Transverse colon (tissue), 4 donors: ENCODE results near the gene UQCC2. TPM values are rescaled to one million over a fixed set of nuclear protein-coding genes. Genes with fewer than 3 reads are reported as not detected.

Experiments used
- DNase-seq: peaks from one replicate; pipeline ENCODE4 v3.0.0-alpha.2; 2019
- H3K27ac ChIP-seq, 4 donors: fragments of 200-600 bp; sonication (generic); 2 replicates each; pipeline ENCODE4 v1.5.1; 2016 to 2018; ENCODE audit warnings: inconsistent platforms in 4 of 4
- H3K27me3 ChIP-seq: fragments of 200-600 bp; sonication (generic); 2 replicates; pipeline ENCODE4 v1.5.1; 2017; ENCODE audit warnings: inconsistent platforms
- H3K36me3 ChIP-seq, 4 donors: fragments of 200-600 bp; sonication (generic); 2 replicates each; pipeline ENCODE4 v1.5.1; 2017 to 2019; ENCODE audit warnings: inconsistent platforms in 4 of 4
- H3K4me1 ChIP-seq, 4 donors: fragments of 200-600 bp; sonication (generic); 2 replicates each; pipeline ENCODE4 v1.5.1; 2017 to 2020; ENCODE audit warnings: inconsistent platforms in 4 of 4
- H3K4me3 ChIP-seq, 4 donors: fragments of 200-600 bp; sonication (generic); 1 replicate in 1 of 4; 2 replicates in 3 of 4; pipeline versions ENCODE4 v1.5.1 to v1.6.1; 2017 to 2019; ENCODE audit warnings: inconsistent platforms in 4 of 4
- H3K9me3 ChIP-seq, 2 donors: fragments of 200-600 bp; sonication (generic); 2 replicates each; pipeline ENCODE4 v1.5.1; 2017 to 2019; ENCODE audit warnings: inconsistent platforms in 2 of 2
- EP300 ChIP-seq: sonication (generic); formaldehyde crosslinking; IDR thresholded peaks from one replicate; pipeline ENCODE4 v1.6.1; 2017; ENCODE audit warnings: antibody characterized with exemption, low read depth
- POLR2A ChIP-seq: fragments of 450-650 bp; IDR thresholded peaks from one replicate; pipeline ENCODE4 v1.6.1; 2016; ENCODE audit warnings: antibody characterized with exemption, mild to moderate bottlenecking, moderate library complexity
- POLR2AphosphoS5 ChIP-seq, 3 donors: sonication (generic); formaldehyde crosslinking; IDR thresholded peaks; one replicate each; pipeline ENCODE4 v1.6.1; 2016; ENCODE audit warnings: antibody characterized with exemption in 3 of 3
- whole genome bisulfite sequencing, 2 donors: methylation state at CpG; one replicate each; pipeline ENCODE4 v1.1.5; 2018; ENCODE audit warnings: low coverage in 1 of 2; 5-methylcytosine and 5-hydroxymethylcytosine counted together
- in situ Hi-C, 4 donors: fragments of 200-750 bp; cut with MboI; loops; one replicate each; pipeline versions ENCODE4 v1.15.0 to v1.15.1; 2017; ENCODE audit warnings: low sequenced_read_pairs in 3 of 4, low pct_ligation_motif_present in 1 of 4, low pct_unique_long_range_greater_than_20kb in 1 of 4
- intact Hi-C: fragments of 100-400 bp; cut with DNase I; formaldehyde crosslinking; loops from one replicate; pipeline ENCODE4 v1.15.1; 2023; ENCODE audit warnings: low total_unique reads
- total RNA-seq, 4 donors: library from RNA; depleted of rRNA; stranded (reverse); fragments of >200 nt; gene quantifications; one replicate each; pipeline ENCODE4 v1.1.0, GENCODE V29; 2016
- TF ChIP-seq, protein P1 (sequence below), 5 experiments: fragments of 200-600 bp in 3 of 5; fragments of 450-650 bp in 2 of 5; sonication (generic) in 3 of 5; IDR thresholded peaks; 1 replicate in 2 of 5; 2 replicates in 3 of 5; pipeline ENCODE4 v1.5.1; 2016 to 2017; ENCODE audit warnings: antibody characterized with exemption in 5 of 5, inconsistent platforms in 3 of 5, mild to moderate bottlenecking in 2 of 5, moderate library complexity in 1 of 5

The UQCC2 gene
- total RNA-seq, 4 donors from 2014 or later: 2.8 to 17.6 (median 8.8) TPM

DNA sequence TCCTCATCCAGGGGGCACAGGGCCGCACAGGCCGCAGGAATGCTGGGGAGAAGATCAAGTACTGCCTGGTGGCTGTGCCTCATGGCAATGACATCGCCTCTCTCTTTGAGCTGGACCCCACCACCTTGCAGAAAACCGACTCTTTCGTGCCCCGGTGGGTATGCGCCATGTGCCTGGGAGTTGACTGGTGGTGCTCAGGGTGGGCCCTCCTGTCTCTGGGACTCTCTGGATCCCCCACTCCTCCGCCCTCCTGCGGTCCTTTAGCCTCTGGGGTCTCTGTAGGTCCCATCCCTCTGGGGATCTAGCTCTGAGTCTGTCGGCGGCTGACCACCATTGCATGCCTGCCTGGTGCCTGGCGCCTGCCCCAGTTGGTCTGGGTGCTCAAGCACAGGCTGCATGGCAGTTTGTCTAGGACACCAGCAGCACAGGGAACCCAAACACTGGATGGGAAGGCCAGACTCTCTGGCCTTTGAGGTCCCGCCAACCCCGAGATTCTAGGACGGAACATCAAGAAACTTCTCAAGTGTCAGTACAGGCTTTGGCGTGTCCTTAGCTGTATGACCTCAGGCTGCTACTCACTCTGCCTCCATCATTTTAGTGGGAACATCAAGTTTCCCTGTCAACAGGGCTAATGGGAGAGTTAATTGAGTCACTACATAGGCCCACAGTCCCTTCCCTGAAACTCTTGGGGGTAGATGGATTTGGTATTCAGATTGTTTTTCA, 47.6 kb downstream of the UQCC2 start:
- TF ChIP-seq, protein P1, sequence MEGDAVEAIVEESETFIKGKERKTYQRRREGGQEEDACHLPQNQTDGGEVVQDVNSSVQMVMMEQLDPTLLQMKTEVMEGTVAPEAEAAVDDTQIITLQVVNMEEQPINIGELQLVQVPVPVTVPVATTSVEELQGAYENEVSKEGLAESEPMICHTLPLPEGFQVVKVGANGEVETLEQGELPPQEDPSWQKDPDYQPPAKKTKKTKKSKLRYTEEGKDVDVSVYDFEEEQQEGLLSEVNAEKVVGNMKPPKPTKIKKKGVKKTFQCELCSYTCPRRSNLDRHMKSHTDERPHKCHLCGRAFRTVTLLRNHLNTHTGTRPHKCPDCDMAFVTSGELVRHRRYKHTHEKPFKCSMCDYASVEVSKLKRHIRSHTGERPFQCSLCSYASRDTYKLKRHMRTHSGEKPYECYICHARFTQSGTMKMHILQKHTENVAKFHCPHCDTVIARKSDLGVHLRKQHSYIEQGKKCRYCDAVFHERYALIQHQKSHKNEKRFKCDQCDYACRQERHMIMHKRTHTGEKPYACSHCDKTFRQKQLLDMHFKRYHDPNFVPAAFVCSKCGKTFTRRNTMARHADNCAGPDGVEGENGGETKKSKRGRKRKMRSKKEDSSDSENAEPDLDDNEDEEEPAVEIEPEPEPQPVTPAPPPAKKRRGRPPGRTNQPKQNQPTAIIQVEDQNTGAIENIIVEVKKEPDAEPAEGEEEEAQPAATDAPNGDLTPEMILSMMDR (IDR thresholded peaks at IDR 0.05): no peak
- no peak for TF ChIP-seq EP300
- TF ChIP-seq POLR2AphosphoS5 (IDR thresholded peaks at IDR 0.05): no peak
- no peak for TF ChIP-seq POLR2A
- H3K9me3 ChIP-seq: no peaks in the 10 kb centered on the region
- peaks cover 0 to 8% (median 0%) of the 10 kb centered on the region in 4 donors for H3K36me3 ChIP-seq
- DNase-seq: no peak
- in situ Hi-C loops: no loop called here
- intact Hi-C loops: no loop called here
- 93 to 100% methylated on average over 5 to 9 of the region's 16 CpGs for WGBS, 2 donors
- no peak overlapping the region for H3K4me3 ChIP-seq
- no peaks in the 10 kb centered on the region for H3K27me3 ChIP-seq
- H3K27ac ChIP-seq: no peak overlapping the region
- no peaks in the 10 kb centered on the region for H3K4me1 ChIP-seq

DNA sequence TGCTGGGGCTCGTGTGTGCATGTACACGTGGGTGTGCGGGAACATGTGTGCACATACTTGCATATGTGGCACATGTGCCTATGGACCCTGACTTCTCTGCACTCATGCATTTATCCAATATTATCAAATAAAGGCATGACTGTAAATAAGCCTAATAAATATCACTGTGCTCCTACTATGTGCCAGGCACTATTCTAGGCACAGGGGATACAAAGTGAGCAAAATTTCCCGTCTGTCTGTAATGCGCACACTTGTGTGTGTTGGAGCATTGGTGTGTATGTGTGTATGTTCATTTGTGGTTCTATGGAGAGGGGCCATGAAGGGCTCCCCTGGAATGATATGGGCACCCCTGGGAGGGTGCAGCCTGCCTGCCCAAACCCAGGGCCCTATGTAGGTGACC, 48.5 kb downstream of the UQCC2 start:
- no peak for DNase-seq
- in situ Hi-C loops (no loop called here), intact Hi-C loops (no loop called here)
- Histone ChIP-seq H3K27ac (no peak overlapping the region), H3K27me3 (no peaks in the 10 kb centered on the region), H3K4me3 (no peak overlapping the region), H3K9me3 (no peaks in the 10 kb centered on the region), H3K36me3 (peaks cover 0 to 8% (median 0%) of the 10 kb centered on the region in 4 donors), H3K4me1 (no peaks in the 10 kb centered on the region)
- 73% methylated on average over 5 of the region's 5 CpGs; no CpG with 5 or more reads in 1 of the 2 donors for whole genome bisulfite sequencing, 2 donors
- TF ChIP-seq POLR2AphosphoS5 (IDR thresholded peaks at IDR 0.05): no peak

DNA sequence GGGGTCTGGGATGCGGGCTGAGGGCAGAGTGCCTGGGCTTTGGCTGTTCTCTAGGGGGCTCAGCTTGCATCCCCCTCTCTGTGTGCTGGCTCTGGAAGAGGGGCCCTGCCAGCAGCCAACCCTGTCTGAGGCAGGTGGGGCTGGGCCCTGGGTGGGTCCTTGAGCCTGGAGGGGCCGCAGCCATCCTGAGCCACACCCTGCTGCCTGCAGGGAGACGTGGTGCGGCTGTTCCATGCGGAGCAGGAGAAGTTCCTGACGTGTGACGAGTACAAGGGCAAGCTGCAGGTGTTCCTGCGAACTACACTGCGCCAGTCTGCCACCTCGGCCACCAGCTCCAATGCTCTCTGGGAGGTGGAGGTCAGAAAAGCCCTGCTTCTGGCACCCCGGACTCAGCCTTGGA, 49.2 kb downstream of the UQCC2 start:
- no peaks in the 10 kb centered on the region for H3K9me3 ChIP-seq
- H3K27me3 ChIP-seq: no peaks in the 10 kb centered on the region
- WGBS, 2 donors: 93% methylated on average over 11 of the region's 11 CpGs; no CpG with 5 or more reads in 1 of the 2 donors
- no peak overlapping the region for H3K27ac ChIP-seq
- in situ Hi-C loops (no loop called here), intact Hi-C loops (no loop called here)
- no peak for DNase-seq
- no peaks in the 10 kb centered on the region for H3K4me1 ChIP-seq
- peaks cover 0 to 2% (median 0%) of the 10 kb centered on the region in 4 donors for H3K36me3 ChIP-seq
- TF ChIP-seq, protein P1 (IDR thresholded peaks at IDR 0.05): no peak
- no peak for TF ChIP-seq POLR2A
- no peak for TF ChIP-seq EP300
- no peak for TF ChIP-seq POLR2AphosphoS5 (IDR thresholded peaks at IDR 0.05)
- no peak overlapping the region for H3K4me3 ChIP-seq

DNA sequence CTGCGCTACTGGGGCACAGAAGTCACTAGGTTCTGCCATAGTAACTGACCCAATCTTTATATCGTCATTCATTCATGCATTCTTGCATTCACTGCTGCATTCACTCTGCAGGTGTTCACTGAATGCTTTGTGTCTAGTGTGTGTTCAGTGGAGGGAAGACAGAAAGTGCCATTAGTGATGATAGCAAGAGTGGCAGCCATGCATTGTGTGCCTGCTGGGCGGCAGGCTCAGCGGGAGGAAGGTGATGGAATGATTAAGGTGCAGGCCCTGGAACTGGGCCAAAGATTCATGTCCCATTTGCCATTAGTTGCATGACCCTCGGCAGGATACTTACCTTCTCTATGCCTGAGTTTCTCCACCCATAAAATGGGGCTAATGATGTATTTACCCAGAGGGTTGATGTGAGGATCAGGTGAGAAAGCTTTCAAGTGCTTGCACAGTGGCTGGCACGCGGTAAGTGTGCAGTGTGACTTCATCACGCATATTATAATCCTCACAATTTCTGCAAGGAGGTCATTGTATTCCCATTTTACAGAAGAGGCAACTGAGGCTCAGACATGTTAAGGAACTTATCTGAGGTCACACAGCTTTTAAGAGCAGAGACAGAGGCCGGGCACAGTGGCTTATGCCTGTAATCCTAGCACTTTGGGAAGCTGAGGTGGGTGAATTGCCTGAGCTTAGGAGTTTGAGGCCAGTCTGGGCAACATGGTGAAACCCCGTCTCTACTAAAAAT, 50.2 kb downstream of the UQCC2 start:
- H3K27me3 ChIP-seq: no peaks in the 10 kb centered on the region
- no peaks in the 10 kb centered on the region for H3K36me3 ChIP-seq
- no peak overlapping the region for H3K27ac ChIP-seq
- H3K9me3 ChIP-seq: no peaks in the 10 kb centered on the region
- no peaks in the 10 kb centered on the region for H3K4me1 ChIP-seq
- H3K4me3 ChIP-seq: no peak overlapping the region
- 87 to 100% methylated on average over 2 to 10 of the region's 10 CpGs for WGBS, 2 donors
- intact Hi-C loops (no loop called here), in situ Hi-C loops (no loop called here)
- no peak for DNase-seq
- TF ChIP-seq POLR2AphosphoS5 (IDR thresholded peaks at IDR 0.05) (no peak), EP300 (no peak), POLR2A (no peak)
- TF ChIP-seq, protein P1 (IDR thresholded peaks at IDR 0.05): no peak
